ENCODE data around the gene GADD45GIP1.
A peak's percentile ranks its signal among the peaks of the same experiment; 100 is the strongest.
"Not testable (repeated sequence)": the region's sequence is repeated elsewhere in the genome, so short reads cannot be mapped to it uniquely, and the experiment has no call there.

The GADD45GIP1 gene

GRCh38 chr19:12985049-12985776 lies 28.2 kb upstream of the GADD45GIP1 start:
- Histone ChIP-seq H3K4me3 (ENCODE audit: low read length) (no peak overlapping the region), H3K27me3 (ENCODE audit: control insufficient read depth, insufficient read depth, low read length) (no peaks in the 10 kb centered on the region), H3K4me1 (ENCODE audit: control insufficient read depth, insufficient read depth, low read length) (peaks cover 6% of the 10 kb centered on the region), H3K36me3 (ENCODE audit: control insufficient read depth, insufficient read depth, low read length) (no peaks in the 10 kb centered on the region), H3K9ac (ENCODE audit: low read length) (peak overlapping the region; percentile 10), H3K27ac (ENCODE audit: low read depth, low read length) (no peak overlapping the region)

- H3K36me3 ChIP-seq (ENCODE audit: control insufficient read depth, insufficient read depth, low read length), result no peaks in the 10 kb centered on the region
- peaks cover 6% of the 10 kb centered on the region for H3K4me1 ChIP-seq (ENCODE audit: control insufficient read depth, insufficient read depth, low read length)
- H3K4me3 ChIP-seq (ENCODE audit: low read length), result no peak overlapping the region
- H3K27ac ChIP-seq (ENCODE audit: low read depth, low read length), result no peak overlapping the region
- H3K9ac ChIP-seq (ENCODE audit: low read length), result peak overlapping the region; percentile 10
- no peaks in the 10 kb centered on the region for H3K27me3 ChIP-seq (ENCODE audit: control insufficient read depth, insufficient read depth, low read length)
Observed at GRCh38 chr19:12984683-12985048, 27.6 kb upstream of the GADD45GIP1 start.

GRCh38 chr19:12984143-12984627 lies 27.2 kb upstream of the GADD45GIP1 start:
- Histone ChIP-seq H3K27me3 (ENCODE audit: control insufficient read depth, insufficient read depth, low read length) (no peaks in the 10 kb centered on the region), H3K4me3 (ENCODE audit: low read length) (no peak overlapping the region), H3K9ac (ENCODE audit: low read length) (no peak overlapping the region), H3K4me1 (ENCODE audit: control insufficient read depth, insufficient read depth, low read length) (peaks cover 6% of the 10 kb centered on the region), H3K36me3 (ENCODE audit: control insufficient read depth, insufficient read depth, low read length) (no peaks in the 10 kb centered on the region), H3K27ac (ENCODE audit: low read depth, low read length) (no peak overlapping the region)

DNA sequence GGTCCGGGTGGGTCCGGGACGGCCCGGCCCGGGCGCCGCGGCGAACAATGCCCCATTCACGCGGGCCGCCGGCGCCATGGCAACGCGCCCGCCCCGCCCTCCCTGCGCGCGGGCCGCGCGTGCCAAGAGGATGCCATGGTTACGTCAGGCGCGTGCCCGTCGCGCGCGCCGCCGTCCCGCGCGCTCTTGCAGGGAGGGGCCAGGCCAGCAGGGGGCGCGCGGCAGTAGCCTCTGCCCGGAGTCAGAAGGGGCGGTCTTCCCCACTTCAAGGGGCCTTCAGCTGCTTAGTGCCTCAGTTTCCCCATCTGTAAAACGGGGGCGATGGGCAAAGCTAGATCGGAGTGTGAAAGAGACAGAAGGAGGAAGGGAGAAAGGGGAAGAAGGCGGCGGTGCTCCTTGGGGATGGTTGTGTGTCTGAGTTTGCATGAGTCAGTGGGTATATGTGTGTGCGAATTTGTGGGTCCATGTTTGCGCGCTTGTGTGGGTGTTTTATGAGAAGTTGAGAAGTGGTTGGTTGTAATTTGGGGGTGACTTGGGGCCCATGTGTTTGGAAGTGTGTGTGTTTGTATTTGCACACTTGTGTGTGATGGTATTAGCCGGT lies 26.6 kb upstream of the GADD45GIP1 start:
- Histone ChIP-seq H3K4me1 (ENCODE audit: control insufficient read depth, insufficient read depth, low read length) (peaks cover 6% of the 10 kb centered on the region), H3K27ac (ENCODE audit: low read depth, low read length) (no peak overlapping the region), H3K27me3 (ENCODE audit: control insufficient read depth, insufficient read depth, low read length) (no peaks in the 10 kb centered on the region), H3K4me3 (ENCODE audit: low read length) (peak overlapping the region; percentile 57), H3K36me3 (ENCODE audit: control insufficient read depth, insufficient read depth, low read length) (no peaks in the 10 kb centered on the region), H3K9ac (ENCODE audit: low read length) (no peak overlapping the region)

DNA sequence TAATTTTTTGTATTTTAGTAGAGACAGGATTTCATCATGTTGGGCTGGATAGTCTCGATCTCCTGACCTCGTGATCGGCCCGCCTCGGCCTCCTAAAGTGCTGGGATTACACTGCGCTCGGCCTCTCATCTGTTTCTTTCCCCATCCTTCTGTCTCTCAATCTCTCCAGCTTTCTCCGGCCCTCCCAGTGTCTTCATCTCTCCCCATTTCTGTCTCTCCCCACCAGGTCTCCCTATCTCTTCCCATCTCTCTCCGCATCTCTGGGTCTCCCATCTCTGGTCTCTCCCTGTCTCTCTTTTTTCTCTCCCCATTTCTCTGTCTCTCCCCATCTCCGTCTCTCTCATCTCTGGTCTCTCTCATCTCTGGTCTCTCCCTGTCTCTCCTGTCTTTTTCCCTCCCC lies 26.1 kb upstream of the GADD45GIP1 start:
- Histone ChIP-seq H3K36me3 (ENCODE audit: control insufficient read depth, insufficient read depth, low read length) (no peaks in the 10 kb centered on the region), H3K27me3 (ENCODE audit: control insufficient read depth, insufficient read depth, low read length) (no peaks in the 10 kb centered on the region), H3K27ac (ENCODE audit: low read depth, low read length) (no peak overlapping the region), H3K4me1 (ENCODE audit: control insufficient read depth, insufficient read depth, low read length) (peaks cover 6% of the 10 kb centered on the region), H3K9ac (ENCODE audit: low read length) (no peak overlapping the region), H3K4me3 (ENCODE audit: low read length) (peak overlapping the region; percentile 57)

GRCh38 chr19:12982648-12983047 lies 25.6 kb upstream of the GADD45GIP1 start:
- no peaks in the 10 kb centered on the region for H3K27me3 ChIP-seq (ENCODE audit: control insufficient read depth, insufficient read depth, low read length)
- no peak overlapping the region for H3K27ac ChIP-seq (ENCODE audit: low read depth, low read length)
- peaks cover 6% of the 10 kb centered on the region for H3K4me1 ChIP-seq (ENCODE audit: control insufficient read depth, insufficient read depth, low read length)
- H3K4me3 ChIP-seq (ENCODE audit: low read length), result no peak overlapping the region
- no peaks in the 10 kb centered on the region for H3K36me3 ChIP-seq (ENCODE audit: control insufficient read depth, insufficient read depth, low read length)
- H3K9ac ChIP-seq (ENCODE audit: low read length), result no peak overlapping the region

GRCh38 chr19:12979974-12980373 lies 23.0 kb upstream of the GADD45GIP1 start:
- H3K9ac ChIP-seq (ENCODE audit: low read length), result no peak overlapping the region
- no peaks in the 10 kb centered on the region for H3K36me3 ChIP-seq (ENCODE audit: control insufficient read depth, insufficient read depth, low read length)
- peaks cover 4% of the 10 kb centered on the region for H3K4me1 ChIP-seq (ENCODE audit: control insufficient read depth, insufficient read depth, low read length)
- H3K4me3 ChIP-seq (ENCODE audit: low read length), result no peak overlapping the region
- H3K27me3 ChIP-seq (ENCODE audit: control insufficient read depth, insufficient read depth, low read length), result no peaks in the 10 kb centered on the region
- H3K27ac ChIP-seq (ENCODE audit: low read depth, low read length), result no peak overlapping the region

DNA sequence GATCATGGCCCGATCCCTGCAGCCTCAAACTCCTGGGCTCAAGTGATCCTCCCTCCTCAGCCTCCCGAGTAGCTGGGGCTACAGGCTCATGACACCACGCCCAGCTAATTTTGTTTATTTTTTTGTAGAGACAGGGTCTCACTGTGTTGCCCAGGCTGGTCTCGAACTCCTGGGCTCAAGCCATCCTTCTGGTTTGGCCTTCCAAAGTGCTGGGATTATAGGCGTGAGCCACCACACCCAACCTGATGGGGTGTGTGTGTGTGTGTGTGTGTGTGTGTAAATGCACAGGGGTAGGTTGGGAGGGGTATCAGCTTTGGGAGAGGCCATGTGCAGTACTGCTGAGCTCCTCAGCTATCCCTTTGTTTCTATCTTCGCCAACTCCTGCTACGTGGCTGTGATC lies 19.1 kb upstream of the GADD45GIP1 start:
- H3K27me3 ChIP-seq (ENCODE audit: control insufficient read depth, insufficient read depth, low read length); H3K9ac ChIP-seq (ENCODE audit: low read length); H3K27ac ChIP-seq (ENCODE audit: low read depth, low read length); H3K36me3 ChIP-seq (ENCODE audit: control insufficient read depth, insufficient read depth, low read length); H3K4me1 ChIP-seq (ENCODE audit: control insufficient read depth, insufficient read depth, low read length); H3K4me3 ChIP-seq (ENCODE audit: low read length): not testable (repeated sequence)

- Histone ChIP-seq H3K4me3 (ENCODE audit: low read length) (no peak overlapping the region), H3K4me1 (ENCODE audit: control insufficient read depth, insufficient read depth, low read length) (no peaks in the 10 kb centered on the region), H3K36me3 (ENCODE audit: control insufficient read depth, insufficient read depth, low read length) (no peaks in the 10 kb centered on the region), H3K27ac (ENCODE audit: low read depth, low read length) (no peak overlapping the region), H3K9ac (ENCODE audit: low read length) (no peak overlapping the region), H3K27me3 (ENCODE audit: control insufficient read depth, insufficient read depth, low read length) (no peaks in the 10 kb centered on the region)
Observed at GRCh38 chr19:12975221-12975741, 18.3 kb upstream of the GADD45GIP1 start.

DNA sequence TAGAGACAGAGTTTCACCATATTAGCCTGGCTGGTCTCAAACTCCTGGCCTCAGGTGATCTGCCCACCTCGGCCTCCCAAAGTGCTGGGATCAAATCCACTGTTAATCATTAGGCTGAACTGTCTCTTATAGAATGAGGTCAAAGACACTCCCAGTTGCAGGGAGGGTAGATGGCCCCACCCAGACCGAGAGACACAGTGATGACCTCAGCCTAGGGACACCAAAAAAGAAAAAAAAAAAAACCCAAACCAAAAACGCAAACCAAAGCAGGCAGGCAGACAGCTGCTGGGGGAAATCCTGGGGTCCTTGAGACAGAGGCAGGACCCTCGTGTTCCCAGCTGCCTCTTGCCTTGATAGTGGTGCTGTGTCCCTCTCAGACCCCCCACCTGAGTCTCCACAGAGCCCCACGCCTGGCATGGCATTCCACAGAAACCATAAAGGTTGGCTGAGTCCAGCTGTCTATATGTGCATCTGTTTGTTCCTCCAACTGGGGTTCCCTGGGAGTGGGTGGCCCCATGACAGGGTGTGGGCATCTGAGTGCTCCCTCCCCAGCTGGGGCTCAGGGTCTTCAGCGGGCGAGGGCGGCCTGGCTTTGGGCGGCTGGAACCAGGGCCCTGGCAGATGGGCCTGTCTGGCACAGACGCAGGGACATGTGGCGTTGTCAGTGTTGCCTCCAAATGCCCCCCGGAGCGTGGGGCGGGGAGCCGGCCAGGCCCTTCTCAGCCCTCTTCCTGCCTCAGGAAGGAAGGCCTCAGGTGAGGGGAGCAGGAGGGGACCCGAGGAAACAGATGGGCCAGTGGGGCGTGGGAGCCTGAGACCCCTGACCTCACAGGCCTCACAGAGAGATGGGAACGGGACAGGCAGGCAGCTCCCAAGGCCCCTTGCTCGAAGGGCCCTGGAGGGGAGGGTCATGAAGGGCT lies 17.5 kb upstream of the GADD45GIP1 start:
- no peaks in the 10 kb centered on the region for H3K36me3 ChIP-seq (ENCODE audit: control insufficient read depth, insufficient read depth, low read length)
- H3K27ac ChIP-seq (ENCODE audit: low read depth, low read length), result no peak overlapping the region
- H3K4me3 ChIP-seq (ENCODE audit: low read length), result no peak overlapping the region
- H3K4me1 ChIP-seq (ENCODE audit: control insufficient read depth, insufficient read depth, low read length), result peaks cover 3% of the 10 kb centered on the region
- no peak overlapping the region for H3K9ac ChIP-seq (ENCODE audit: low read length)
- H3K27me3 ChIP-seq (ENCODE audit: control insufficient read depth, insufficient read depth, low read length), result no peaks in the 10 kb centered on the region

- no peaks in the 10 kb centered on the region for H3K36me3 ChIP-seq (ENCODE audit: control insufficient read depth, insufficient read depth, low read length)
Observed at GRCh38 chr19:12973236-12973635, 16.2 kb upstream of the GADD45GIP1 start.

More at GRCh38 chr19:12973236-12973635, 16.2 kb upstream of the GADD45GIP1 start:
- Histone ChIP-seq H3K27me3 (ENCODE audit: control insufficient read depth, insufficient read depth, low read length) (no peaks in the 10 kb centered on the region), H3K4me3 (ENCODE audit: low read length) (no peak overlapping the region), H3K4me1 (ENCODE audit: control insufficient read depth, insufficient read depth, low read length) (peaks cover 3% of the 10 kb centered on the region), H3K27ac (ENCODE audit: low read depth, low read length) (no peak overlapping the region), H3K9ac (ENCODE audit: low read length) (no peak overlapping the region)
